Measurements from ENCODE around the gene CYS1.
"Not testable (repeated sequence)": the region's sequence is repeated elsewhere in the genome, so short reads cannot be mapped to it uniquely, and the experiment has no call there.

CYS1 gene

GRCh38 chr2:10043906-10044601 lies 36.2 kb downstream of the CYS1 start:
- DNase-seq = peak; percentile 98

GRCh38 chr2:10043256-10043905 lies 36.8 kb downstream of the CYS1 start, which contains the start of gene KLF11:
Gene KLF11 (plus strand): TSS chr2:10043550. CDS start chr2:10043717, 167 bp downstream.
- peak; percentile 85 for DNase-seq

GRCh38 chr2:10042301-10043161 lies 37.7 kb downstream of the CYS1 start:
- DNase-seq = peak; percentile 25

- DNase-seq = no peak
These were observed 38.5 kb downstream of the CYS1 start for GRCh38 chr2:10041711-10042110.

GRCh38 chr2:10039658-10040410 lies 40.4 kb downstream of the CYS1 start:
- no peak for DNase-seq

GRCh38 chr2:10038716-10039115 lies 41.5 kb downstream of the CYS1 start:
- DNase-seq = no peak

- DNase-seq = no peak
These were observed 42.1 kb downstream of the CYS1 start for GRCh38 chr2:10038123-10038522.

- peak; percentile 48 for DNase-seq
These were observed 43.9 kb downstream of the CYS1 start for GRCh38 chr2:10036095-10036884.

- no peak for DNase-seq
These were observed 44.6 kb downstream of the CYS1 start for GRCh38 chr2:10035633-10036032.

- DNase-seq = no peak
These were observed 45.2 kb downstream of the CYS1 start for GRCh38 chr2:10035053-10035422.

- DNase-seq = no peak
These were observed 45.7 kb downstream of the CYS1 start for GRCh38 chr2:10034333-10035052.

GRCh38 chr2:10033251-10034006 lies 46.8 kb downstream of the CYS1 start:
- DNase-seq = no peak

GRCh38 chr2:10032746-10033105 lies 47.5 kb downstream of the CYS1 start:
- no peak for DNase-seq

GRCh38 chr2:10031886-10032745 lies 48.1 kb downstream of the CYS1 start:
- no peak for DNase-seq

GRCh38 chr2:10030798-10031197 lies 49.4 kb downstream of the CYS1 start:
- DNase-seq = not testable (repeated sequence)

- DNase-seq = no peak
These were observed 49.9 kb downstream of the CYS1 start for GRCh38 chr2:10030311-10030736.

- no peak for DNase-seq
These were observed 50.4 kb downstream of the CYS1 start for GRCh38 chr2:10029875-10030223.

GRCh38 chr2:10028988-10029874 lies 51.0 kb downstream of the CYS1 start:
- peak; percentile 38 for DNase-seq

Data from stimulated activated CD4-positive, alpha-beta T cell treated with anti-CD3 and anti-CD28 coated beads, Interleukin-4, amount 100 ng/mL, for 1 hour (primary cell).